RPMI7951 (cell line): Measurements from ENCODE around the gene DNMT3L. TPM values are rescaled to one million over a fixed set of nuclear protein-coding genes. Genes with fewer than 3 reads are reported as not detected.

Source experiments
- DNase-seq: peaks from one replicate; pipeline ENCODE4 v3.0.0-alpha.2; 2012; ENCODE audit warnings: low read depth
- total RNA-seq: library from RNA; depleted of rRNA; stranded (reverse); fragments of >200 nt; shearing (Covaris generic); gene quantifications from 2 replicates; pipeline ENCODE4 v1.2.3, GENCODE V29; 2014

Gene DNMT3L
- total RNA-seq, 1 experiment from 2014 or later: 0.12 TPM

- DNase-seq: no peak
These were observed 17.9 kb upstream of the DNMT3L start for GRCh38 chr21:44279354-44280260.

GRCh38 chr21:44275041-44275440, 13.3 kb upstream of the DNMT3L start:
- DNase-seq: no peak

- DNase-seq: no peak
These were observed 11.3 kb upstream of the DNMT3L start for GRCh38 chr21:44273046-44273445.

- no peak for DNase-seq
These were observed 10.7 kb upstream of the DNMT3L start for GRCh38 chr21:44272284-44272858.

- no peak for DNase-seq
These were observed 10.0 kb upstream of the DNMT3L start for GRCh38 chr21:44271558-44272283.

- no peak for DNase-seq
These were observed 7.4 kb upstream of the DNMT3L start for GRCh38 chr21:44269090-44269489.

- DNase-seq: no peak
These were observed 6.0 kb upstream of the DNMT3L start for GRCh38 chr21:44267655-44268142.

- no peak for DNase-seq
These were observed 4.1 kb upstream of the DNMT3L start for GRCh38 chr21:44265734-44266270.

- DNase-seq: no peak
These were observed 2.1 kb upstream of the DNMT3L start for GRCh38 chr21:44263768-44264167.

- DNase-seq: no peak
These were observed 1.6 kb upstream of the DNMT3L start for GRCh38 chr21:44263221-44263760.

GRCh38 chr21:44262338-44263056, 800 bp upstream of the DNMT3L start:
- no peak for DNase-seq

- no peak for DNase-seq
These were observed 686 bp downstream of the DNMT3L start for GRCh38 chr21:44260791-44261631.

- DNase-seq: no peak
These were observed 1.6 kb downstream of the DNMT3L start for GRCh38 chr21:44260066-44260465.

GRCh38 chr21:44259082-44259705, 2.5 kb downstream of the DNMT3L start:
- DNase-seq: peak; percentile 71

- no peak for DNase-seq
These were observed 3.5 kb downstream of the DNMT3L start for GRCh38 chr21:44258056-44258725.

- DNase-seq: peak; percentile 20
These were observed 6.2 kb downstream of the DNMT3L start for GRCh38 chr21:44255511-44255981.

- no peak for DNase-seq
These were observed 7.6 kb downstream of the DNMT3L start for GRCh38 chr21:44253832-44254710.
